Activated naive CD4-positive, alpha-beta T cell treated with anti-CD3 and anti-CD28 coated beads, Interleukin-2, amount 50 U/mL, for 24 hours (primary cell): Measurements from ENCODE around the gene DDI2.

Source experiments
- H3K27ac Mint-ChIP-seq: one replicate; pipeline ENCODE4 v1.8.0; 2021; ENCODE audit warnings: mild to moderate bottlenecking, mixed read lengths
- H3K27me3 Mint-ChIP-seq: one replicate; pipeline ENCODE4 v1.8.0; 2021; ENCODE audit warnings: mixed read lengths
- H3K36me3 Mint-ChIP-seq: one replicate; pipeline ENCODE4 v1.8.0; 2021; ENCODE audit warnings: mixed read lengths
- H3K4me1 Mint-ChIP-seq: one replicate; pipeline ENCODE4 v1.8.0; 2021; ENCODE audit warnings: mixed read lengths
- H3K4me3 Mint-ChIP-seq: one replicate; pipeline ENCODE4 v1.8.0; 2021; ENCODE audit warnings: mild to moderate bottlenecking, mixed read lengths
- H3K9me3 Mint-ChIP-seq: one replicate; pipeline ENCODE4 v1.8.0; 2021; ENCODE audit warnings: mixed read lengths

The DDI2 gene

DNA sequence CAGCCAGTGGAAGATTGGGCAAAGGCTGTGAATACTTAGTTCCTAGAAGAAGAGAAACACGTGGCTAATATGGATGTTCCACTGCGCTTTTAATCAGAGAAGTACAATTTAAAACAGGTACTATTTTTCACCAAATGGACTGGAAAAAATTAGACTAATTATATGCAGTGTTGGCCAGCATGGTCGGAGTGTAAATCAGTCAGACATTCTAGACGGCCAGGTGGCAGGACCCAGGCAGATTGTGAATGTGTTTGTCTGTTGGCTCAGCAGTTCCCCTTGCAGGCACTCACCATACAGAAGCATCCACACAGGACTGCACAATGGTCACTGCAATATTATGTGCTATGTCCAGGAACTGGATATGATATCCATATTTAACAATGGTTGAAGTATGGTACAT lies 94.9 kb downstream of the DDI2 start:
- Mint-ChIP-seq H3K4me1 (peaks cover 11% of the 10 kb centered on the region), H3K4me3 (no peak overlapping the region), H3K27me3 (no peaks in the 10 kb centered on the region), H3K27ac (no peak overlapping the region), H3K36me3 (no peaks in the 10 kb centered on the region), H3K9me3 (no peaks in the 10 kb centered on the region)

DNA sequence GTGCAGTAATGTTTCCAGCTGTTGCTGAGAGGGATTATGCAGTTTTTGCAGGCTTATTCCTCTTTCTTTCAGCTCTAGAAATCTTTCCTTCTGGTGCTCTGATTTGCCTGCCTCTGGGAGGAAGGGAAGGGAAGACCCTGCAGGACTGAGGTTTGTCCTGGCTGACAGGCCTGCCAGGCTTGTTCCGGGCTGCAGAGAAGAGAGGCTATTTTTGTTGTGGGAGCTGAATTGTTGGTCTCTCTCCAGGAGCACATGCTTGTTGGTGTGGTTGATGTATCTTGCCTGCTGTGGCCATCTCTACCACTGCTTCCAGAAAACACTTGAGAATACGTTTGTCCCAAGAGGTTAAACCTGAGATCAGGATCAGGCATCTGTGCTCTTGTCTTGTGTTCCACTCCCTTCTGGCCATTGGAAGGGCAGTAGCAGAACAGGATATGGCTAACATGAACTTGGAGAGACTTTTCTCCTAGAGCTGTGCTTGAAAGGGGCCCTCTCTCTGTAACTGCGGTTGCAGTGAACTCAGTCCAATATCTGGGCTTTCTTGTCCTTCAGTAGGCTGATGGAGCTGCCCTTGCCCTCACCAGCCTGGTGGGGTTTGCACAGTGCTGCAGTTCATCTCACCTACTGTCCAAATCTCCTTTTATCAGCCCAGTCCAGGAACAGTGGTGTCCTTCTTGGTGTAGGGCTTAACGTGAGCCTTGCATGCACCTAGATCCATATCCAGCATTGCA lies 97.3 kb downstream of the DDI2 start:
- no peak overlapping the region for H3K4me3 Mint-ChIP-seq
- no peaks in the 10 kb centered on the region for H3K27me3 Mint-ChIP-seq
- H3K9me3 Mint-ChIP-seq: no peaks in the 10 kb centered on the region
- H3K27ac Mint-ChIP-seq: peak overlapping the region; percentile 10
- peaks cover 6% of the 10 kb centered on the region for H3K4me1 Mint-ChIP-seq
- H3K36me3 Mint-ChIP-seq: peaks cover under 1% of the 10 kb centered on the region

DNA sequence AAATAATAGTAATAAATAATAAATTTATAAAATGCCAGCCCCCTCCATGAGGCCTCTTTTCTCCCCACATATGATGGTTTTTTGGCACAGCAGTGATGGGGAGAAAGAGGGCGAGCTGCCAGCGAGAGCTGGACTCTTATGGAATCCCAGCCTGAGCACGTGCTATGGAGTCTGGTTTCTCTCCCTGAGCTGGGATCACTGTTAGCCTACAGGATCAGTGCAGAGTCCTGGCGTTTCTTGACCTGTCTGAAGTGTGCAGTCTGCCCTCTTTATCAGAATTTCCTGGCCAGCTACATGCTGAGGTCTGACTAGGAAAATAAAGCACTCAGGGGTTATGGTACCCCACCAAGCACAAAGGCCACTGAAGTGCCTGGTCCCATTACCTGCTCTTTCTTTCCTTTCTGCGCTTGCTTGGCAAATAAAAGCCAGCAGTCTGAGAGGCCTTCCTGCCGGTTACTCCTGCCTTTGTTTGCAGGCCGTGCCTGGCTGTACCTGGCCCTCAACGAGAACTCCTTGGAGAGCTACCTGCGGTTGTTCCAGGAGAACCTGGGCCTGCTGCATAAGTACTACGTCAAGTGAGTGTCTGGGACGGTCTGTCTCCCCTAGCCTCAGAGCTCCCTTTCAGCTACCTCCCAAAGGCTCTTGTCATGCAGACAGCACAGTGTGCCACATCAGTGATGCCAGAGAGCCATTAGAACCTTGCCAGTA lies 100.3 kb downstream of the DDI2 start:
- Mint-ChIP-seq H3K27me3 (no peaks in the 10 kb centered on the region), H3K27ac (no peak overlapping the region), H3K36me3 (peaks cover 2% of the 10 kb centered on the region), H3K4me3 (no peak overlapping the region), H3K9me3 (no peaks in the 10 kb centered on the region), H3K4me1 (no peaks in the 10 kb centered on the region)

DNA sequence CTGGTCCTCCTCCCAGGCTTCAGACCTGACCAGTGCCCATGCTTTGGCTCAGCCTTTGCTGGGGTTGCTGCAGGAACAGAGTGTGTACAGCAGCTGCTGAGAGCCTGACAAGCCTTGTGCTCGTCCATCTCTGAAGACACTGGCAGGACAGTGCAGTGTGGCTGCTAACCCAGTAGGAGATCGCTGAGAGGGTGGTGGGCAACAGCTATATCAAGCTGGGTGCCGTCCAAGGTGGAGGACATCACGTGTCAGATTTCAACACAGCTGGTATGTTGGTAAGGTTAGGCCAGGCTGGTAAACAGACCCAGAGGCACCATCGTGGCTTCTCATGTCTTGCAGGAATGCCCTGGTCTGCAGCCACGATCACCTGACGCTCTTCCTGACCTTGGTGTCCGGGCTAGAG lies 100.9 kb downstream of the DDI2 start:
- no peaks in the 10 kb centered on the region for H3K4me1 Mint-ChIP-seq
- peaks cover 4% of the 10 kb centered on the region for H3K36me3 Mint-ChIP-seq
- no peak overlapping the region for H3K27ac Mint-ChIP-seq
- no peak overlapping the region for H3K4me3 Mint-ChIP-seq
- H3K9me3 Mint-ChIP-seq: no peaks in the 10 kb centered on the region
- H3K27me3 Mint-ChIP-seq: no peaks in the 10 kb centered on the region
